Tibial nerve (tissue), 4 donors: ENCODE measurements around the gene SMAD4. TPM values are rescaled to one million over a fixed set of nuclear protein-coding genes. Genes with fewer than 3 reads are reported as not detected.

Experiments
- DNase-seq, 2 donors: peaks; one replicate each; pipeline ENCODE4 v3.0.0-alpha.2; 2019; ENCODE audit warnings: low spot score in 2 of 2
- H3K27ac ChIP-seq, 4 donors: fragments of 200-600 bp; sonication (generic) in 3 of 4; one replicate each; pipeline ENCODE4 v1.5.1; 2017 to 2019; ENCODE audit warnings: mild to moderate bottlenecking in 1 of 4
- H3K27me3 ChIP-seq, 2 donors: fragments of 200-600 bp; sonication (generic) in 1 of 2; one replicate each; pipeline versions ENCODE4 v1.5.1 to v1.6.0; 2017 to 2019
- H3K36me3 ChIP-seq, 3 donors: fragments of 200-600 bp; sonication (generic); one replicate each; pipeline ENCODE4 v1.5.1; 2018 to 2019
- H3K4me1 ChIP-seq, 4 donors: fragments of 200-600 bp; sonication (generic) in 3 of 4; one replicate each; pipeline ENCODE4 v1.5.1; 2017 to 2019
- H3K4me3 ChIP-seq, 4 donors: fragments of 200-600 bp; sonication (generic) in 3 of 4; one replicate each; pipeline ENCODE4 v1.5.1; 2017 to 2019; ENCODE audit warnings: mild to moderate bottlenecking in 1 of 4, moderate library complexity in 1 of 4
- H3K9me3 ChIP-seq, 4 donors: fragments of 200-600 bp; sonication (generic) in 3 of 4; one replicate each; pipeline ENCODE4 v1.5.1; 2017 to 2019
- EP300 ChIP-seq, 2 donors: sonication (generic); formaldehyde crosslinking; IDR thresholded peaks; one replicate each; pipeline ENCODE4 v1.6.1; 2017; ENCODE audit warnings: antibody characterized with exemption in 2 of 2, mild to moderate bottlenecking in 1 of 2
- POLR2A ChIP-seq, 2 donors: fragments of 450-650 bp; IDR thresholded peaks; one replicate each; pipeline ENCODE4 v1.6.1; 2017; ENCODE audit warnings: antibody characterized with exemption in 2 of 2, mild to moderate bottlenecking in 2 of 2, moderate library complexity in 2 of 2
- WGBS, 2 donors: methylation state at CpG; one replicate each; pipeline ENCODE4 v1.1.5; 2018; 5-methylcytosine and 5-hydroxymethylcytosine counted together
- total RNA-seq, 4 donors: library from RNA; depleted of rRNA; stranded (reverse); fragments of >200 nt; gene quantifications; one replicate each; pipeline ENCODE4 v1.1.0, GENCODE V29; 2016
- TF ChIP-seq, protein P1 (sequence below), 5 experiments: fragments of 200-600 bp in 3 of 5; fragments of 450-650 bp in 2 of 5; sonication (generic) in 3 of 5; IDR thresholded peaks; one replicate each; pipeline ENCODE4 v1.5.1; 2016 to 2019; ENCODE audit warnings: antibody characterized with exemption in 5 of 5, mild to moderate bottlenecking in 3 of 5, moderate library complexity in 2 of 5

The SMAD4 gene
- total RNA-seq, 4 donors from 2014 or later = 100 to 182 (median 148) TPM

DNA sequence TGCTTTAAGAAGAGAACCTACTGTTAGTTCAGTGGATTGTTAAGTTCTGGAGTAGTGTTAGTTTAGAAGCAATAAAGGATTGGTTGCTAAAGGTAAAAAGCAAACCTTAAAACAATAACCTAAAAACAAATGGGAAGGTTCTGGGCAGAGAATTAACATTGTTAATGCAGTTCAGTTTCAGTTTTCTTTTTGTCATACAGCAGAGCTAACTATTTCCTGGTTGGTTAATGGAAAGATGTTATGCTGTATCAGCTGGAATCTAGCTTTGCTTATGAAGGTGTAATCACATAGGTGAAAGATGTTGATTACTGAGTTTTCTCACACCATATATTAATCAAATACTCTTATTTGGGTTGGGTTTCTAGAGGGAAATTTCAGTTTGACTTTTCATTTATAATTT is 23.8 kb downstream of the SMAD4 start:
- DNase-seq = no peak
- no peak overlapping the region for H3K4me3 ChIP-seq
- TF ChIP-seq, protein P1, sequence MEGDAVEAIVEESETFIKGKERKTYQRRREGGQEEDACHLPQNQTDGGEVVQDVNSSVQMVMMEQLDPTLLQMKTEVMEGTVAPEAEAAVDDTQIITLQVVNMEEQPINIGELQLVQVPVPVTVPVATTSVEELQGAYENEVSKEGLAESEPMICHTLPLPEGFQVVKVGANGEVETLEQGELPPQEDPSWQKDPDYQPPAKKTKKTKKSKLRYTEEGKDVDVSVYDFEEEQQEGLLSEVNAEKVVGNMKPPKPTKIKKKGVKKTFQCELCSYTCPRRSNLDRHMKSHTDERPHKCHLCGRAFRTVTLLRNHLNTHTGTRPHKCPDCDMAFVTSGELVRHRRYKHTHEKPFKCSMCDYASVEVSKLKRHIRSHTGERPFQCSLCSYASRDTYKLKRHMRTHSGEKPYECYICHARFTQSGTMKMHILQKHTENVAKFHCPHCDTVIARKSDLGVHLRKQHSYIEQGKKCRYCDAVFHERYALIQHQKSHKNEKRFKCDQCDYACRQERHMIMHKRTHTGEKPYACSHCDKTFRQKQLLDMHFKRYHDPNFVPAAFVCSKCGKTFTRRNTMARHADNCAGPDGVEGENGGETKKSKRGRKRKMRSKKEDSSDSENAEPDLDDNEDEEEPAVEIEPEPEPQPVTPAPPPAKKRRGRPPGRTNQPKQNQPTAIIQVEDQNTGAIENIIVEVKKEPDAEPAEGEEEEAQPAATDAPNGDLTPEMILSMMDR (IDR thresholded peaks at IDR 0.05) = no peak
- H3K27ac ChIP-seq = no peak overlapping the region
- H3K9me3 ChIP-seq = no peaks in the 10 kb centered on the region
- peaks cover 0 to 53% (median 0%) of the 10 kb centered on the region in 3 donors for H3K36me3 ChIP-seq
- peaks cover 0 to 33% (median 0%) of the 10 kb centered on the region in 4 donors for H3K4me1 ChIP-seq
- H3K27me3 ChIP-seq = no peaks in the 10 kb centered on the region

- Histone ChIP-seq H3K4me1 (peaks cover 0 to 33% (median 0%) of the 10 kb centered on the region in 4 donors), H3K4me3 (no peak overlapping the region)
Observed at GRCh38 chr18:51054764-51055163, 24.8 kb downstream of the SMAD4 start.

GRCh38 chr18:51059969-51060368 is 30.0 kb downstream of the SMAD4 start:
- Histone ChIP-seq H3K4me1 (peaks cover 0 to 22% (median 0%) of the 10 kb centered on the region in 4 donors), H3K27me3 (no peaks in the 10 kb centered on the region), H3K27ac (no peak overlapping the region), H3K9me3 (no peaks in the 10 kb centered on the region), H3K36me3 (peaks cover 0 to 76% (median 3%) of the 10 kb centered on the region in 3 donors), H3K4me3 (no peak overlapping the region)
- 66 to 92% methylated on average over 3 of the region's 3 CpGs for WGBS, 2 donors
- DNase-seq = no peak
- TF ChIP-seq, protein P1 (IDR thresholded peaks at IDR 0.05) = no peak
- no peak for TF ChIP-seq EP300 (IDR thresholded peaks at IDR 0.05)
- no peak for TF ChIP-seq POLR2A (IDR thresholded peaks at IDR 0.05)

More at GRCh38 chr18:51054764-51055163, 24.8 kb downstream of the SMAD4 start:
- H3K27ac ChIP-seq = no peak overlapping the region
- 91 to 97% methylated on average over 3 of the region's 3 CpGs for WGBS, 2 donors
- TF ChIP-seq POLR2A (IDR thresholded peaks at IDR 0.05) = no peak
- TF ChIP-seq, protein P1 (IDR thresholded peaks at IDR 0.05) = no peak
- TF ChIP-seq EP300 (IDR thresholded peaks at IDR 0.05) = no peak
- no peaks in the 10 kb centered on the region for H3K27me3 ChIP-seq
- H3K9me3 ChIP-seq = no peaks in the 10 kb centered on the region
- H3K36me3 ChIP-seq = peaks cover 0 to 54% (median 0%) of the 10 kb centered on the region in 3 donors
- DNase-seq = no peak

GRCh38 chr18:51064256-51064655 is 34.2 kb downstream of the SMAD4 start:
- DNase-seq = no peak
- TF ChIP-seq POLR2A (IDR thresholded peaks at IDR 0.05) = no peak
- Histone ChIP-seq H3K9me3 (no peaks in the 10 kb centered on the region), H3K27ac (no peak overlapping the region), H3K27me3 (no peaks in the 10 kb centered on the region), H3K4me3 (no peak overlapping the region), H3K4me1 (peaks cover 0 to 13% (median 0%) of the 10 kb centered on the region in 4 donors), H3K36me3 (peaks cover 0 to 74% (median 3%) of the 10 kb centered on the region in 3 donors)

DNA sequence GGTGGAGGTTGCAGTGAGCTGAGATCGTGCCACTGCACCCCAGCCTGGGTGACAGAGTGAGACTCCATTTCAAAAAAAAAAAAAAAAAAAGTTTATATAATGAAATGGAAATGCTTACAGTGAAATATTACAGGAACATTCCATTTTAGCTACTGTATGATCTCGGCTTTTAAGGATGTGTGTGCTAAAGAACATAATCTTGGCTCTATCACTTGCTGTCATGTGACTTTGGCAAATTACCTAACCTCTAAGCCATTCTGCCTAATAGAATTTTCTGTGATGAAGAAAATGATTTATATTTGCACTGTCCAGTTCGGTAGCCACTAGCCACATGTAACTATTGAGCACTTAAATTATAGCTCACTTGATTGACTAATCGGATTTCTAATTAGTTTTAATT is 36.3 kb downstream of the SMAD4 start:
- H3K27me3 ChIP-seq = no peaks in the 10 kb centered on the region

DNA sequence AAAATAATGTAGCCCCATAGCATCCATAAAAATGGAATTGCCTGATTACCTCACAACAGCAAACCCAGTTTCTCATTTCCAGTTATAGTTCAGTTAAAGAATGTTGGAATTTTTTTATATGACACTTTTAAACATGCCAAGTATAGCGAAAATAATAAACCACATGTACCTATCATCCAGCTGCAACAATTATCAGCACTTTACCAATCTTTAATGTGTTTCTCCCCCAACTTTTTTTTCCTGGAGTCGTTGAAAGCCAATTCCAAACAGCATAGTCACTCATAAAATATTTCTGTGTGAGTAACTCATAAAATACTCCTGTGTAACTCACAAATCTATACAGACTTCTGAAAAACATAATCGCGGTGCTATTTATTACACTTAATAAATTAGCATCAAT is 38.1 kb downstream of the SMAD4 start:
- TF ChIP-seq, protein P1 (IDR thresholded peaks at IDR 0.05) = no peak
- TF ChIP-seq POLR2A (IDR thresholded peaks at IDR 0.05) (no peak), EP300 (IDR thresholded peaks at IDR 0.05) (no peak)
- WGBS, 2 donors = 80 to 84% methylated on average over 4 of the region's 4 CpGs

More for the DNA sequence above, 36.3 kb downstream of the SMAD4 start:
- no peak for TF ChIP-seq EP300 (IDR thresholded peaks at IDR 0.05)
- no peaks in the 10 kb centered on the region for H3K9me3 ChIP-seq
- no peak for DNase-seq
- H3K4me3 ChIP-seq = no peak overlapping the region
- no peak overlapping the region for H3K27ac ChIP-seq
- peaks cover 0 to 13% (median 5%) of the 10 kb centered on the region in 4 donors for H3K4me1 ChIP-seq
- 78 to 79% methylated on average over 4 of the region's 4 CpGs for WGBS, 2 donors
- peaks cover 0 to 57% (median 3%) of the 10 kb centered on the region in 3 donors for H3K36me3 ChIP-seq

More for the DNA sequence above, 38.1 kb downstream of the SMAD4 start:
- Histone ChIP-seq H3K4me1 (peaks cover 0 to 16% (median 7%) of the 10 kb centered on the region in 4 donors), H3K27me3 (no peaks in the 10 kb centered on the region), H3K27ac (no peak overlapping the region), H3K36me3 (peaks cover 0 to 39% (median 0%) of the 10 kb centered on the region in 3 donors), H3K9me3 (no peaks in the 10 kb centered on the region), H3K4me3 (no peak overlapping the region)
- no peak for DNase-seq
